Stimulated activated CD8-positive, alpha-beta memory T cell treated with anti-CD3 and anti-CD28 coated beads, Interleukin-4, amount 100 ng/mL, for 4 hours (primary cell): ENCODE data around the gene VCP.
A peak's percentile ranks its signal among the peaks of the same experiment; 100 is the strongest.

Experiments
- DNase-seq, 2 donors: peaks; one replicate each; pipeline ENCODE4 v3.0.0-alpha.2; 2020; ENCODE audit warnings: low read depth in 2 of 2, low spot score in 1 of 2

VCP gene

GRCh38 chr9:35103660-35104191 is 31.3 kb upstream of the VCP start:
- DNase-seq = no peak

GRCh38 chr9:35102769-35103659 is 30.6 kb upstream of the VCP start, which contains the start of gene STOML2:
Gene STOML2 (minus strand): TSS chr9:35103131. CDS start chr9:35103094, 37 bp downstream.
- DNase-seq = peak; percentile 76 to 86

GRCh38 chr9:35102465-35102768 is 30.0 kb upstream of the VCP start:
- DNase-seq = no peak

- DNase-seq = no peak
These were observed 25.1 kb upstream of the VCP start for GRCh38 chr9:35097573-35097972.

GRCh38 chr9:35096035-35096849 is 23.8 kb upstream of the VCP start, which contains the start of gene PIGO:
Gene PIGO (minus strand): TSS chr9:35096591. CDS start chr9:35095565, 1,026 bp downstream.
- peak; percentile 73 to 78 for DNase-seq

GRCh38 chr9:35091536-35091935 is 19.1 kb upstream of the VCP start:
- DNase-seq = no peak

GRCh38 chr9:35089434-35089833 is 17.0 kb upstream of the VCP start:
- DNase-seq = no peak

GRCh38 chr9:35085078-35085477 is 12.7 kb upstream of the VCP start:
- no peak for DNase-seq

- peak; percentile 40 to 61 for DNase-seq
These were observed 7.3 kb upstream of the VCP start, which contains the start of gene FANCG for GRCh38 chr9:35079426-35080341. Gene FANCG (minus strand): TSS chr9:35079942. CDS start chr9:35079524, 418 bp downstream.

GRCh38 chr9:35079041-35079425 is 6.6 kb upstream of the VCP start:
- DNase-seq = no peak

GRCh38 chr9:35078066-35078465 is 5.6 kb upstream of the VCP start:
- DNase-seq = no peak

GRCh38 chr9:35076848-35077247 is 4.4 kb upstream of the VCP start:
- no peak for DNase-seq

GRCh38 chr9:35075358-35075757 is 2.9 kb upstream of the VCP start:
- no peak for DNase-seq

- no peak for DNase-seq
These were observed 2.4 kb upstream of the VCP start for GRCh38 chr9:35074791-35075190.

- no peak for DNase-seq
These were observed 1.7 kb upstream of the VCP start for GRCh38 chr9:35074141-35074540.

GRCh38 chr9:35073279-35073612 is 821 bp upstream of the VCP start:
- no peak for DNase-seq

- DNase-seq = peak; percentile 35 to 55
These were observed 488 bp downstream of the VCP start for GRCh38 chr9:35071814-35072460.

GRCh38 chr9:35070823-35071813 is 1.3 kb downstream of the VCP start:
- no peak for DNase-seq

- DNase-seq = no peak
These were observed 3.4 kb downstream of the VCP start for GRCh38 chr9:35069020-35069419.
